Measurements from ENCODE around the gene DAAM2.

Gene DAAM2

GRCh38 chr6:39929733-39930461 lies 137.7 kb downstream of the DAAM2 start:
- Histone ChIP-seq H3K36me3 (ENCODE audit: control insufficient read depth, insufficient read depth, low read length) (peaks cover 12% of the 10 kb centered on the region), H3K9me3 (ENCODE audit: control insufficient read depth, insufficient read depth, low read length) (no peaks in the 10 kb centered on the region)

GRCh38 chr6:39930540-39930939 lies 138.4 kb downstream of the DAAM2 start:
- Histone ChIP-seq H3K9ac (ENCODE audit: low read depth, low read length) (no peak overlapping the region), H3K4me1 (ENCODE audit: control insufficient read depth, insufficient read depth, low read length) (peaks cover 2% of the 10 kb centered on the region), H3K36me3 (ENCODE audit: control insufficient read depth, insufficient read depth, low read length) (peaks cover 8% of the 10 kb centered on the region), H3K4me3 (ENCODE audit: low read depth, low read length) (no peak overlapping the region), H3K27me3 (ENCODE audit: control insufficient read depth, insufficient read depth, low read length) (peaks cover 11% of the 10 kb centered on the region), H3K9me3 (ENCODE audit: control insufficient read depth, insufficient read depth, low read length) (no peaks in the 10 kb centered on the region)

More at GRCh38 chr6:39929733-39930461, 137.7 kb downstream of the DAAM2 start:
- H3K4me3 ChIP-seq (ENCODE audit: low read depth, low read length), result no peak overlapping the region
- peaks cover 5% of the 10 kb centered on the region for H3K27me3 ChIP-seq (ENCODE audit: control insufficient read depth, insufficient read depth, low read length)
- H3K4me1 ChIP-seq (ENCODE audit: control insufficient read depth, insufficient read depth, low read length), result peaks cover 2% of the 10 kb centered on the region
- no peak overlapping the region for H3K9ac ChIP-seq (ENCODE audit: low read depth, low read length)

GRCh38 chr6:39931607-39932006 lies 139.4 kb downstream of the DAAM2 start:
- no peak overlapping the region for H3K9ac ChIP-seq (ENCODE audit: low read depth, low read length)
- no peak overlapping the region for H3K4me3 ChIP-seq (ENCODE audit: low read depth, low read length)
- peaks cover 3% of the 10 kb centered on the region for H3K36me3 ChIP-seq (ENCODE audit: control insufficient read depth, insufficient read depth, low read length)
- peaks cover 2% of the 10 kb centered on the region for H3K4me1 ChIP-seq (ENCODE audit: control insufficient read depth, insufficient read depth, low read length)
- peaks cover 13% of the 10 kb centered on the region for H3K27me3 ChIP-seq (ENCODE audit: control insufficient read depth, insufficient read depth, low read length)
- no peaks in the 10 kb centered on the region for H3K9me3 ChIP-seq (ENCODE audit: control insufficient read depth, insufficient read depth, low read length)

- H3K4me3 ChIP-seq (ENCODE audit: low read depth, low read length), result no peak overlapping the region
- peaks cover 3% of the 10 kb centered on the region for H3K36me3 ChIP-seq (ENCODE audit: control insufficient read depth, insufficient read depth, low read length)
- H3K9me3 ChIP-seq (ENCODE audit: control insufficient read depth, insufficient read depth, low read length), result no peaks in the 10 kb centered on the region
- H3K4me1 ChIP-seq (ENCODE audit: control insufficient read depth, insufficient read depth, low read length), result peaks cover 2% of the 10 kb centered on the region
- H3K9ac ChIP-seq (ENCODE audit: low read depth, low read length), result no peak overlapping the region
- peaks cover 13% of the 10 kb centered on the region for H3K27me3 ChIP-seq (ENCODE audit: control insufficient read depth, insufficient read depth, low read length)
Measured at GRCh38 chr6:39932386-39932910, 140.3 kb downstream of the DAAM2 start.

- Histone ChIP-seq H3K4me3 (ENCODE audit: low read depth, low read length) (peak overlapping the region; percentile 73), H3K9me3 (ENCODE audit: control insufficient read depth, insufficient read depth, low read length) (no peaks in the 10 kb centered on the region), H3K9ac (ENCODE audit: low read depth, low read length) (peak overlapping the region; percentile 56)
Measured at GRCh38 chr6:39933669-39934130, 141.5 kb downstream of the DAAM2 start.

GRCh38 chr6:39934131-39934757 lies 142.1 kb downstream of the DAAM2 start, which contains the start of gene MOCS1:
Gene MOCS1, minus strand, starts transcription at chr6:39934462. Its CDS starts 45 bp downstream, at chr6:39934417.
- Histone ChIP-seq H3K4me3 (ENCODE audit: low read depth, low read length) (peak within 1 kb of the TSS; percentile 73), H3K9ac (ENCODE audit: low read depth, low read length) (peak within 1 kb of the TSS; percentile 56), H3K36me3 (ENCODE audit: control insufficient read depth, insufficient read depth, low read length) (peaks cover 3% of the 10 kb centered on the region), H3K9me3 (ENCODE audit: control insufficient read depth, insufficient read depth, low read length) (no peaks in the 10 kb centered on the region), H3K27me3 (ENCODE audit: control insufficient read depth, insufficient read depth, low read length) (peaks cover 13% of the 10 kb centered on the region), H3K4me1 (ENCODE audit: control insufficient read depth, insufficient read depth, low read length) (peaks cover 12% of the 10 kb centered on the region)

More at GRCh38 chr6:39933669-39934130, 141.5 kb downstream of the DAAM2 start:
- Histone ChIP-seq H3K36me3 (ENCODE audit: control insufficient read depth, insufficient read depth, low read length) (peaks cover 3% of the 10 kb centered on the region), H3K27me3 (ENCODE audit: control insufficient read depth, insufficient read depth, low read length) (peaks cover 13% of the 10 kb centered on the region), H3K4me1 (ENCODE audit: control insufficient read depth, insufficient read depth, low read length) (peaks cover 7% of the 10 kb centered on the region)

GRCh38 chr6:39935241-39935640 lies 143.1 kb downstream of the DAAM2 start:
- Histone ChIP-seq H3K9ac (ENCODE audit: low read depth, low read length) (no peak overlapping the region), H3K27me3 (ENCODE audit: control insufficient read depth, insufficient read depth, low read length) (peaks cover 13% of the 10 kb centered on the region)

GRCh38 chr6:39936857-39937256 lies 144.7 kb downstream of the DAAM2 start:
- Histone ChIP-seq H3K36me3 (ENCODE audit: control insufficient read depth, insufficient read depth, low read length) (no peaks in the 10 kb centered on the region), H3K27me3 (ENCODE audit: control insufficient read depth, insufficient read depth, low read length) (peaks cover 13% of the 10 kb centered on the region), H3K4me1 (ENCODE audit: control insufficient read depth, insufficient read depth, low read length) (peaks cover 13% of the 10 kb centered on the region), H3K9me3 (ENCODE audit: control insufficient read depth, insufficient read depth, low read length) (no peaks in the 10 kb centered on the region), H3K4me3 (ENCODE audit: low read depth, low read length) (no peak overlapping the region), H3K9ac (ENCODE audit: low read depth, low read length) (no peak overlapping the region)

More at GRCh38 chr6:39935241-39935640, 143.1 kb downstream of the DAAM2 start:
- no peaks in the 10 kb centered on the region for H3K9me3 ChIP-seq (ENCODE audit: control insufficient read depth, insufficient read depth, low read length)
- peaks cover 13% of the 10 kb centered on the region for H3K4me1 ChIP-seq (ENCODE audit: control insufficient read depth, insufficient read depth, low read length)
- no peak overlapping the region for H3K4me3 ChIP-seq (ENCODE audit: low read depth, low read length)
- no peaks in the 10 kb centered on the region for H3K36me3 ChIP-seq (ENCODE audit: control insufficient read depth, insufficient read depth, low read length)

GRCh38 chr6:39937686-39938333 lies 145.6 kb downstream of the DAAM2 start:
- no peaks in the 10 kb centered on the region for H3K9me3 ChIP-seq (ENCODE audit: control insufficient read depth, insufficient read depth, low read length)
- no peak overlapping the region for H3K4me3 ChIP-seq (ENCODE audit: low read depth, low read length)
- peaks cover 11% of the 10 kb centered on the region for H3K4me1 ChIP-seq (ENCODE audit: control insufficient read depth, insufficient read depth, low read length)
- peaks cover 13% of the 10 kb centered on the region for H3K27me3 ChIP-seq (ENCODE audit: control insufficient read depth, insufficient read depth, low read length)
- no peaks in the 10 kb centered on the region for H3K36me3 ChIP-seq (ENCODE audit: control insufficient read depth, insufficient read depth, low read length)
- no peak overlapping the region for H3K9ac ChIP-seq (ENCODE audit: low read depth, low read length)

- Histone ChIP-seq H3K9me3 (ENCODE audit: control insufficient read depth, insufficient read depth, low read length) (no peaks in the 10 kb centered on the region), H3K27me3 (ENCODE audit: control insufficient read depth, insufficient read depth, low read length) (peaks cover 9% of the 10 kb centered on the region), H3K9ac (ENCODE audit: low read depth, low read length) (no peak overlapping the region), H3K36me3 (ENCODE audit: control insufficient read depth, insufficient read depth, low read length) (no peaks in the 10 kb centered on the region), H3K4me3 (ENCODE audit: low read depth, low read length) (no peak overlapping the region), H3K4me1 (ENCODE audit: control insufficient read depth, insufficient read depth, low read length) (peaks cover 11% of the 10 kb centered on the region)
Measured at GRCh38 chr6:39938773-39939654, 146.8 kb downstream of the DAAM2 start.

- Histone ChIP-seq H3K36me3 (ENCODE audit: control insufficient read depth, insufficient read depth, low read length) (no peaks in the 10 kb centered on the region), H3K4me3 (ENCODE audit: low read depth, low read length) (no peak overlapping the region), H3K27me3 (ENCODE audit: control insufficient read depth, insufficient read depth, low read length) (no peaks in the 10 kb centered on the region), H3K4me1 (ENCODE audit: control insufficient read depth, insufficient read depth, low read length) (peaks cover 11% of the 10 kb centered on the region), H3K9ac (ENCODE audit: low read depth, low read length) (no peak overlapping the region), H3K9me3 (ENCODE audit: control insufficient read depth, insufficient read depth, low read length) (no peaks in the 10 kb centered on the region)
Measured at GRCh38 chr6:39941138-39941537, 149.0 kb downstream of the DAAM2 start.

Data from iPS-15b (cell line).